SK-N-SH treated with all-trans-retinoic acid at 6 μM for 48 hours (cell line): ENCODE results near the gene OSMR.
"Not testable (repeated sequence)": the region's sequence is repeated elsewhere in the genome, so short reads cannot be mapped to it uniquely, and the experiment has no call there.

Experiments used
- ATAC-seq: fragments of 200-7000 bp; cut with Tn5 transposase; 3 replicates; pipeline ENCODE4 v1.9.1; 2020; ENCODE audit warnings: mild to moderate bottlenecking, moderate library complexity
- ARNTL ChIP-seq: fragments of 450-650 bp; formaldehyde crosslinking; IDR thresholded peaks from 2 replicates; pipeline ENCODE4 v1.5.0; 2020; ENCODE audit warnings: low read depth, mild to moderate bottlenecking, moderate library complexity, borderline replicate concordance
- BACH2 ChIP-seq: fragments of 250-450 bp; sonication (Bioruptor Pico); IDR thresholded peaks from 2 replicates; pipeline ENCODE4 v1.9.0; 2021; ENCODE audit warnings: mild to moderate bottlenecking, borderline replicate concordance
- CSDC2 ChIP-seq: fragments of 250-450 bp; sonication (Bioruptor Pico); IDR thresholded peaks from 2 replicates; pipeline ENCODE4 v1.5.0; 2020; ENCODE audit warnings: mild to moderate bottlenecking, moderate library complexity
- ESRRG ChIP-seq: fragments of 250-450 bp; sonication (Bioruptor Pico); IDR thresholded peaks from 2 replicates; pipeline ENCODE4 v1.6.1; 2021; ENCODE audit warnings: mild to moderate bottlenecking
- OSR1 ChIP-seq: fragments of 250-450 bp; sonication (Bioruptor Pico); IDR thresholded peaks from 2 replicates; pipeline ENCODE4 v1.8.0; 2022; ENCODE audit warnings: moderate library complexity, mild to moderate bottlenecking, inconsistent platforms
- POU6F1 ChIP-seq: fragments of 250-450 bp; sonication (Bioruptor Pico); IDR thresholded peaks from 2 replicates; pipeline ENCODE4 v1.8.0; 2021; ENCODE audit warnings: low read depth, mild to moderate bottlenecking, moderate library complexity, borderline replicate concordance
- PPARA ChIP-seq: fragments of 250-450 bp; sonication (Bioruptor Pico); IDR thresholded peaks from 2 replicates; pipeline ENCODE4 v1.5.0; 2020; ENCODE audit warnings: mild to moderate bottlenecking, borderline replicate concordance
- RARB ChIP-seq: fragments of 250-450 bp; sonication (Bioruptor Pico); IDR thresholded peaks from 2 replicates; pipeline ENCODE4 v1.8.0; 2021; ENCODE audit warnings: mild to moderate bottlenecking, moderate library complexity
- SNAI2 ChIP-seq: fragments of 250-450 bp; sonication (Bioruptor Pico); IDR thresholded peaks from 2 replicates; pipeline ENCODE4 v1.5.0; 2020; ENCODE audit warnings: mild to moderate bottlenecking, moderate library complexity
- TCF4 ChIP-seq: fragments of 250-450 bp; sonication (Bioruptor Pico); IDR thresholded peaks from 2 replicates; pipeline ENCODE4 v1.8.0; 2021; ENCODE audit warnings: mild to moderate bottlenecking, moderate library complexity, borderline replicate concordance
- TOX ChIP-seq: fragments of 250-450 bp; sonication (Bioruptor Pico); IDR thresholded peaks from 2 replicates; pipeline ENCODE4 v1.8.0; 2021; ENCODE audit warnings: mild to moderate bottlenecking, moderate library complexity, borderline replicate concordance
- ZC3H10 ChIP-seq: fragments of 250-450 bp; sonication (Bioruptor Pico); IDR thresholded peaks from 2 replicates; pipeline ENCODE4 v1.5.1; 2021; ENCODE audit warnings: mild to moderate bottlenecking, moderate library complexity
- ZFP3 ChIP-seq: fragments of 250-450 bp; sonication (Bioruptor Pico); IDR thresholded peaks from 2 replicates; pipeline ENCODE4 v1.5.0; 2020; ENCODE audit warnings: mild to moderate bottlenecking, moderate library complexity
- ZFP30 ChIP-seq: fragments of 450-650 bp; formaldehyde crosslinking; IDR thresholded peaks from 2 replicates; pipeline ENCODE4 v1.5.0; 2022; ENCODE audit warnings: mild to moderate bottlenecking, moderate library complexity
- ZNF565 ChIP-seq: fragments of 450-650 bp; formaldehyde crosslinking; conservative IDR thresholded peaks from 2 replicates; pipeline ENCODE4 v1.5.0; 2020; ENCODE audit warnings: low read depth, mild to moderate bottlenecking, moderate library complexity
- ZNF70 ChIP-seq: fragments of 450-650 bp; formaldehyde crosslinking; IDR thresholded peaks from 2 replicates; pipeline ENCODE4 v1.5.0; 2020; ENCODE audit warnings: mild to moderate bottlenecking, moderate library complexity
- ZNF8 ChIP-seq: fragments of 450-650 bp; formaldehyde crosslinking; IDR thresholded peaks from 2 replicates; pipeline ENCODE4 v1.5.0; 2020; ENCODE audit warnings: mild to moderate bottlenecking, moderate library complexity
- TF ChIP-seq, protein P1 (sequence below): fragments of 250-450 bp; sonication (Bioruptor Pico); IDR thresholded peaks from 2 replicates; pipeline ENCODE4 v1.5.1; 2020; ENCODE audit warnings: low read depth, mild to moderate bottlenecking, moderate library complexity
- TF ChIP-seq, protein P2 (sequence below): fragments of 250-450 bp; sonication (Bioruptor Pico); IDR thresholded peaks from 2 replicates; pipeline ENCODE4 v1.5.1; 2021; ENCODE audit warnings: mild to moderate bottlenecking, moderate library complexity
- TF ChIP-seq, protein P3 (sequence below): fragments of 250-450 bp; sonication (Bioruptor Pico); IDR thresholded peaks from 2 replicates; pipeline ENCODE4 v1.8.0; 2020; ENCODE audit warnings: mild to moderate bottlenecking, moderate library complexity, borderline replicate concordance

OSMR gene

DNA sequence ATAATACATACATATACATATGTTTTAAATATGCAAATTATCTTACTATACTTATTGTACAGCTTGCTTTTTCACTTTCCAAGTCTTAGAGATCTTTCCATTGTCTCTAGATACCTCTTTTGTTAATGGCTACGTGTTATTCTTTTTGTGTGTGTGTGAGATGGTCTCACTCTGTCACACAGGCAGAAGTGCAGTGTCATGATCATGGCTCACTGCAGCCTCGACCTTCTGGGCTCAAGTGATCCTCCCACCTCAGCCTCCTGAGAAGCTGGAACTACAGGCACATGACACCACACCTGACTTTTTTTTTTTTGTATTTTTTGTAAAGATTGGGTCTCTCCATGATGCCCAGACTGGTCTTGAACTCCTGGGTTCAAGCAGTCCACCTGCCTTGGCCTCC lies 2.8 kb downstream of the OSMR start (continued):
- TF ChIP-seq ZNF70: no peak
- TF ChIP-seq, protein P1, sequence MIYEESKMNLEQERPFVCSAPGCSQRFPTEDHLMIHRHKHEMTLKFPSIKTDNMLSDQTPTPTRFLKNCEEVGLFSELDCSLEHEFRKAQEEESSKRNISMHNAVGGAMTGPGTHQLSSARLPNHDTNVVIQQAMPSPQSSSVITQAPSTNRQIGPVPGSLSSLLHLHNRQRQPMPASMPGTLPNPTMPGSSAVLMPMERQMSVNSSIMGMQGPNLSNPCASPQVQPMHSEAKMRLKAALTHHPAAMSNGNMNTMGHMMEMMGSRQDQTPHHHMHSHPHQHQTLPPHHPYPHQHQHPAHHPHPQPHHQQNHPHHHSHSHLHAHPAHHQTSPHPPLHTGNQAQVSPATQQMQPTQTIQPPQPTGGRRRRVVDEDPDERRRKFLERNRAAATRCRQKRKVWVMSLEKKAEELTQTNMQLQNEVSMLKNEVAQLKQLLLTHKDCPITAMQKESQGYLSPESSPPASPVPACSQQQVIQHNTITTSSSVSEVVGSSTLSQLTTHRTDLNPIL: no peak
- no peak for TF ChIP-seq PPARA (CRISPR knock-in tag)
- TF ChIP-seq ARNTL: no peak
- no peak for TF ChIP-seq CSDC2 (CRISPR knock-in tag)
- no peak for TF ChIP-seq ZNF565 (CRISPR knock-in tag)
- TF ChIP-seq ESRRG (CRISPR knock-in tag): no peak

DNA sequence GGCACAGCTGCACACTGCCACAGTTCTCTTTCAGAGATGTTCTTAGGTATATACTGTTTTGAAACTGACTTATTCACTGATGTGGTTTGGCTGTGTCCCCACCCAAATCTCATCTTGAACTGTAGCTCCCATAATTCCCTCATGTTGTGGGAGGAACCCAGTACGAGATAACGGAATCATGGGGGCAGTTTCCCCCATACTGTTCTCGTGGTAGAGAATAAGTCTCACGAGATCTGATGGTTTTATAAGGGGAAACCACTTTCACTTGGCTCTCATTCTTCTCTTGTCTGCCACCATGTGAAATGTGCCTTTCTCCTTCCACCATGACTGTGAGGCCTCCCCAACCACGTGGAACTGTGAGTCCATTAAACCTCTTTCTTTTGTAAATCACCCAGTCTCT lies 5.8 kb downstream of the OSMR start:
- ATAC-seq: not testable (repeated sequence)

DNA sequence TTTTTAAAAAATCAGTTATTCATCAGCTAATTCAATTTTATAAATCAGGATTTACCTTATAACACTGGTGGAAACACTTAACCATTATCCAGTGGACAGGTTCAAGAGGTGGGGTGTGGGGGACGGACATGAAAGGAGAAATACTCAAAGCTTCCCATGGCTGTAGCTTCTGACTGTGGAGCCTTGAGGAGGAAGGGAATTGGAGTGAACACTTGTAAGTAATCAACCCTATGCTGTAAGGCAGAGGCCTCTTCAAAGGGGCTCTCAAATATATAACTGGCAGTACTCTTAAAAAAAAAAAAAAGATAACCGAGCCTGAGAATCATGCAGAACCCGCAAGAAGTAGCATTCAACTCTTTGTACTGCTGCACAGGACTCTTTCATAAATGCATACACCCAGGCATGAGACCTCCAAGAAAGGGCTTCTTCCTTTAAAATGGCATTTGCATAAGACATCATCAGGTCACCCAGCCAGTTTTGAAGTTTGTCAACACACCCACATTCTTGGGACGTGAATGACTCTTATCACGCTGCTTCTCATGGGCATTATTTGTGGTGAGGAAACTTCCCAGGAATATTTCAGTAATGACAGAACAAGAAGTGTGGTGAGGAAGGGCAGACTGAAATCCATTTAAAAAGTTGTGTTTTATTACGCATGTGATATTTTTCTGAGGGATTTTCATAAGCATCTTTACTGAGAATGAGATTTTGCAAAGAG lies 8.1 kb downstream of the OSMR start:
- ATAC-seq: no peak; the same call in 2 of the 3 replicates
- no peak for TF ChIP-seq POU6F1 (CRISPR knock-in tag)
- TF ChIP-seq ZNF8: no peak
- no peak for TF ChIP-seq TOX (CRISPR knock-in tag)
- no peak for TF ChIP-seq ZFP3 (CRISPR knock-in tag)
- TF ChIP-seq RARB (CRISPR knock-in tag): no peak
- TF ChIP-seq ZNF70: no peak
- no peak for TF ChIP-seq OSR1 (CRISPR knock-in tag)
- TF ChIP-seq, protein P1: no peak
- TF ChIP-seq ZFP30 (CRISPR knock-in tag): no peak
- no peak for TF ChIP-seq CSDC2 (CRISPR knock-in tag)
- TF ChIP-seq PPARA (CRISPR knock-in tag): no peak
- TF ChIP-seq BACH2: no peak
- no peak for TF ChIP-seq ZC3H10 (CRISPR knock-in tag)
- no peak for TF ChIP-seq ARNTL
- TF ChIP-seq ESRRG (CRISPR knock-in tag): no peak
- TF ChIP-seq, protein P2, sequence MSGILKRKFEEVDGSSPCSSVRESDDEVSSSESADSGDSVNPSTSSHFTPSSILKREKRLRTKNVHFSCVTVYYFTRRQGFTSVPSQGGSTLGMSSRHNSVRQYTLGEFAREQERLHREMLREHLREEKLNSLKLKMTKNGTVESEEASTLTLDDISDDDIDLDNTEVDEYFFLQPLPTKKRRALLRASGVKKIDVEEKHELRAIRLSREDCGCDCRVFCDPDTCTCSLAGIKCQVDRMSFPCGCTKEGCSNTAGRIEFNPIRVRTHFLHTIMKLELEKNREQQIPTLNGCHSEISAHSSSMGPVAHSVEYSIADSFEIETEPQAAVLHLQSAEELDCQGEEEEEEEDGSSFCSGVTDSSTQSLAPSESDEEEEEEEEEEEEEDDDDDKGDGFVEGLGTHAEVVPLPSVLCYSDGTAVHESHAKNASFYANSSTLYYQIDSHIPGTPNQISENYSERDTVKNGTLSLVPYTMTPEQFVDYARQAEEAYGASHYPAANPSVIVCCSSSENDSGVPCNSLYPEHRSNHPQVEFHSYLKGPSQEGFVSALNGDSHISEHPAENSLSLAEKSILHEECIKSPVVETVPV: no peak
- TF ChIP-seq, all 23 proteins: peak for 0

DNA sequence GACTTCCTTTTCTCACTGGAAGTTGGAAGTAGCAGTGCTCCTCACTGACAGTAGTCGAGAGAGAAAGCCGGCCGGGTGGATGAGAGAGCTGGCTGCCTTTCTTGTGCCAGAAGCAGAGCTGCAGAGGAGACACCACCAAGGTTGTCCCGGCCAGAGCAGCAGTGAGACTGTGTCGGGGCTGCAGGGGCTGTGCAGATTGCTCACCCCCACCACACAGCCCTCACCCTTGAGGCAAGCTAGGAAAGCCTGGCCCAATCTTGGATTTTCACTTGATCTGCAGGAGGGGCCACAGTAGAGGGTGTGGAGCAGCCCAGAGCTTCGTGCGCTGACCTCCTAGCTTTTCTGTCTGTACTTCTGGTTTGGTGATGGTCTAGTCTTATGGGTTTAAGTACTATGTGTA lies 9.1 kb downstream of the OSMR start:
- TF ChIP-seq BACH2: no peak
- TF ChIP-seq, all 23 proteins: peak for 0
- peak; percentile 35; the same call in 1 of the 3 replicates for ATAC-seq

GRCh38 chr5:38856660-38857059 lies 10.8 kb downstream of the OSMR start:
- TF ChIP-seq ZNF565 (CRISPR knock-in tag) (no peak), CSDC2 (CRISPR knock-in tag) (no peak), BACH2 (no peak), TOX (CRISPR knock-in tag) (no peak), ZC3H10 (CRISPR knock-in tag) (no peak), ZNF70 (no peak), ZFP30 (CRISPR knock-in tag) (no peak), POU6F1 (CRISPR knock-in tag) (no peak), PPARA (CRISPR knock-in tag) (no peak), TCF4 (CRISPR knock-in tag) (no peak), ZFP3 (CRISPR knock-in tag) (no peak), ESRRG (CRISPR knock-in tag) (no peak), SNAI2 (no peak), OSR1 (CRISPR knock-in tag) (no peak), ARNTL (no peak)
- TF ChIP-seq, protein P3, sequence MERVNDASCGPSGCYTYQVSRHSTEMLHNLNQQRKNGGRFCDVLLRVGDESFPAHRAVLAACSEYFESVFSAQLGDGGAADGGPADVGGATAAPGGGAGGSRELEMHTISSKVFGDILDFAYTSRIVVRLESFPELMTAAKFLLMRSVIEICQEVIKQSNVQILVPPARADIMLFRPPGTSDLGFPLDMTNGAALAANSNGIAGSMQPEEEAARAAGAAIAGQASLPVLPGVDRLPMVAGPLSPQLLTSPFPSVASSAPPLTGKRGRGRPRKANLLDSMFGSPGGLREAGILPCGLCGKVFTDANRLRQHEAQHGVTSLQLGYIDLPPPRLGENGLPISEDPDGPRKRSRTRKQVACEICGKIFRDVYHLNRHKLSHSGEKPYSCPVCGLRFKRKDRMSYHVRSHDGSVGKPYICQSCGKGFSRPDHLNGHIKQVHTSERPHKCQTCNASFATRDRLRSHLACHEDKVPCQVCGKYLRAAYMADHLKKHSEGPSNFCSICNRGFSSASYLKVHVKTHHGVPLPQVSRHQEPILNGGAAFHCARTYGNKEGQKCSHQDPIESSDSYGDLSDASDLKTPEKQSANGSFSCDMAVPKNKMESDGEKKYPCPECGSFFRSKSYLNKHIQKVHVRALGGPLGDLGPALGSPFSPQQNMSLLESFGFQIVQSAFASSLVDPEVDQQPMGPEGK: no peak
- TF ChIP-seq, protein P1: no peak
- ATAC-seq: no peak
